HEK293 (cell line): ENCODE data around the gene DDX39A.
A peak's percentile ranks its signal among the peaks of the same experiment; 100 is the strongest.

ENCODE experiments used
- KLF10 ChIP-seq: fragments of 450-650 bp; IDR thresholded peaks from 2 replicates; pipeline ENCODE4 v1.5.1; 2018; ENCODE audit warnings: missing biosample characterization, mild to moderate bottlenecking, missing genetic modification characterization
- PATZ1 ChIP-seq: fragments of 450-650 bp; formaldehyde crosslinking; IDR thresholded peaks from 2 replicates; pipeline ENCODE4 v1.5.1; 2016; ENCODE audit warnings: missing biosample characterization, missing genetic modification characterization
- REST ChIP-seq: fragments of 450-650 bp; formaldehyde crosslinking; IDR thresholded peaks from 2 replicates; pipeline ENCODE4 v1.5.1; 2016; ENCODE audit warnings: missing biosample characterization, missing genetic modification characterization
- SCRT1 ChIP-seq: fragments of 450-650 bp; formaldehyde crosslinking; IDR thresholded peaks from 2 replicates; pipeline ENCODE4 v1.5.1; 2016; ENCODE audit warnings: missing biosample characterization, missing genetic modification characterization, borderline replicate concordance
- SP2 ChIP-seq: fragments of 450-650 bp; formaldehyde crosslinking; IDR thresholded peaks from 2 replicates; pipeline ENCODE4 v1.5.1; 2016; ENCODE audit warnings: missing biosample characterization, missing genetic modification characterization
- SP3 ChIP-seq: fragments of 450-650 bp; formaldehyde crosslinking; IDR thresholded peaks from 2 replicates; pipeline ENCODE4 v1.5.1; 2016; ENCODE audit warnings: missing biosample characterization, missing genetic modification characterization
- SP7 ChIP-seq: fragments of 450-650 bp; formaldehyde crosslinking; IDR thresholded peaks from 2 replicates; pipeline ENCODE4 v1.5.1; 2016; ENCODE audit warnings: missing biosample characterization, missing genetic modification characterization
- TRIM28 ChIP-seq: IDR thresholded peaks from 2 replicates; pipeline ENCODE4 v1.6.1; 2011; ENCODE audit warnings: low read length, control low read depth, borderline replicate concordance
- YY2 ChIP-seq: fragments of 450-650 bp; formaldehyde crosslinking; IDR thresholded peaks from 2 replicates; pipeline ENCODE4 v1.5.1; 2016; ENCODE audit warnings: missing biosample characterization, missing genetic modification characterization
- ZBTB11 ChIP-seq: fragments of 450-650 bp; formaldehyde crosslinking; conservative IDR thresholded peaks from 2 replicates; pipeline ENCODE4 v1.5.1; 2016; ENCODE audit warnings: low read depth, missing biosample characterization, missing genetic modification characterization
- ZBTB17 ChIP-seq: fragments of 450-650 bp; formaldehyde crosslinking; IDR thresholded peaks from 2 replicates; pipeline ENCODE4 v1.5.1; 2016; ENCODE audit warnings: missing biosample characterization, missing genetic modification characterization
- ZBTB26 ChIP-seq: fragments of 450-650 bp; formaldehyde crosslinking; optimal IDR thresholded peaks from 2 replicates; pipeline ENCODE3; 2016; ENCODE audit warnings: missing biosample characterization, mild to moderate bottlenecking, missing genetic modification characterization
- ZEB2 ChIP-seq: fragments of 450-650 bp; formaldehyde crosslinking; IDR thresholded peaks from 2 replicates; pipeline ENCODE4 v1.5.1; 2016; ENCODE audit warnings: missing biosample characterization, missing genetic modification characterization
- ZIC2 ChIP-seq: fragments of 450-650 bp; formaldehyde crosslinking; IDR thresholded peaks from 2 replicates; pipeline ENCODE4 v1.5.1; 2016; ENCODE audit warnings: missing biosample characterization, missing genetic modification characterization
- ZNF138 ChIP-seq: fragments of 450-650 bp; formaldehyde crosslinking; IDR thresholded peaks from 2 replicates; pipeline ENCODE4 v1.5.1; 2016; ENCODE audit warnings: missing biosample characterization, missing genetic modification characterization, borderline replicate concordance
- ZNF211 ChIP-seq: fragments of 450-650 bp; formaldehyde crosslinking; IDR thresholded peaks from 2 replicates; pipeline ENCODE4 v1.5.1; 2016; ENCODE audit warnings: low read depth, missing biosample characterization, missing genetic modification characterization
- ZNF488 ChIP-seq: fragments of 450-650 bp; formaldehyde crosslinking; IDR thresholded peaks from 2 replicates; pipeline ENCODE4 v1.5.1; 2016; ENCODE audit warnings: missing biosample characterization, missing genetic modification characterization
- ZNF501 ChIP-seq: fragments of 450-650 bp; formaldehyde crosslinking; IDR thresholded peaks from 2 replicates; pipeline ENCODE4 v1.5.1; 2016; ENCODE audit warnings: missing biosample characterization, missing genetic modification characterization
- ZNF600 ChIP-seq: fragments of 450-650 bp; formaldehyde crosslinking; IDR thresholded peaks from 2 replicates; pipeline ENCODE4 v1.5.1; 2016; ENCODE audit warnings: missing biosample characterization, missing genetic modification characterization
- ZNF621 ChIP-seq: fragments of 450-650 bp; formaldehyde crosslinking; IDR thresholded peaks from 2 replicates; pipeline ENCODE4 v1.5.1; 2017; ENCODE audit warnings: missing biosample characterization, missing genetic modification characterization
- ZNF692 ChIP-seq: fragments of 450-650 bp; formaldehyde crosslinking; IDR thresholded peaks from 2 replicates; pipeline ENCODE4 v1.5.1; 2016; ENCODE audit warnings: missing biosample characterization, missing genetic modification characterization
- ZNF76 ChIP-seq: fragments of 450-650 bp; formaldehyde crosslinking; IDR thresholded peaks from 2 replicates; pipeline ENCODE4; 2016; ENCODE audit warnings: low read depth, missing biosample characterization, missing genetic modification characterization, borderline replicate concordance
- TF ChIP-seq, protein P1 (sequence below): fragments of 450-650 bp; formaldehyde crosslinking; IDR thresholded peaks from 2 replicates; pipeline ENCODE4 v1.5.1; 2016; ENCODE audit warnings: missing biosample characterization, missing genetic modification characterization

The DDX39A gene

GRCh38 chr19:14419106-14419813 lies at the start of gene DDX39A (continued):
- no peak for TF ChIP-seq REST
- TF ChIP-seq ZBTB11 (tag by site-specific recombination): peak; percentile 1; the same call in 1 of the 2 replicates
- peak; percentile 79 for TF ChIP-seq ZEB2
- no peak for TF ChIP-seq ZNF488
- TF ChIP-seq PATZ1: peak; percentile 47; the same call in 1 of the 2 replicates
- TF ChIP-seq ZBTB17 (tag by site-specific recombination): peak; percentile 82
- TF ChIP-seq ZIC2 (tag by site-specific recombination): peak; percentile 28; the same call in 1 of the 2 replicates
- TF ChIP-seq, protein P1, sequence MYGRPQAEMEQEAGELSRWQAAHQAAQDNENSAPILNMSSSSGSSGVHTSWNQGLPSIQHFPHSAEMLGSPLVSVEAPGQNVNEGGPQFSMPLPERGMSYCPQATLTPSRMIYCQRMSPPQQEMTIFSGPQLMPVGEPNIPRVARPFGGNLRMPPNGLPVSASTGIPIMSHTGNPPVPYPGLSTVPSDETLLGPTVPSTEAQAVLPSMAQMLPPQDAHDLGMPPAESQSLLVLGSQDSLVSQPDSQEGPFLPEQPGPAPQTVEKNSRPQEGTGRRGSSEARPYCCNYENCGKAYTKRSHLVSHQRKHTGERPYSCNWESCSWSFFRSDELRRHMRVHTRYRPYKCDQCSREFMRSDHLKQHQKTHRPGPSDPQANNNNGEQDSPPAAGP (tag by site-specific recombination): peak; percentile 43; the same call in 1 of the 2 replicates
- peak; percentile 10; the same call in 1 of the 2 replicates for TF ChIP-seq ZNF692 (tag by site-specific recombination)
- TF ChIP-seq YY2 (tag by site-specific recombination): peak; percentile 76
- TF ChIP-seq ZBTB26: peak; percentile 90
- TF ChIP-seq ZNF138 (tag by site-specific recombination): no peak
- TF ChIP-seq ZNF76 (tag by site-specific recombination): 0 out of 2 replicates have a peak, but pooled peaks have one; percentile 47
- no peak for TF ChIP-seq ZNF621
- peak; percentile 96 for TF ChIP-seq KLF10 (tag by site-specific recombination)
- peak; percentile 83 for TF ChIP-seq SP3 (tag by site-specific recombination)
- peak; percentile 72; the same call in 1 of the 2 replicates for TF ChIP-seq SCRT1
- no peak for TF ChIP-seq ZNF211 (tag by site-specific recombination)
- TF ChIP-seq TRIM28: no peak
- TF ChIP-seq ZNF600: peak; percentile 86
- peak; percentile 55; the same call in 1 of the 2 replicates for TF ChIP-seq SP7
- peak; percentile 26; the same call in 1 of the 2 replicates for TF ChIP-seq ZNF501 (tag by site-specific recombination)
- peak; percentile 99 for TF ChIP-seq SP2 (tag by site-specific recombination)
